NCI-H1092 treated with DMSO at 0.1 percent for 48 hours (cell line): Measurements from ENCODE around the gene RPS29.
A peak's percentile ranks its signal among the peaks of the same experiment; 100 is the strongest.
"Not testable (repeated sequence)": the region's sequence is repeated elsewhere in the genome, so short reads cannot be mapped to it uniquely, and the experiment has no call there.

Experiments used
- DNase-seq: peaks from one replicate; lab custom pipeline; 2025; lab: John Stamatoyannopoulos, UW

Gene RPS29

DNA sequence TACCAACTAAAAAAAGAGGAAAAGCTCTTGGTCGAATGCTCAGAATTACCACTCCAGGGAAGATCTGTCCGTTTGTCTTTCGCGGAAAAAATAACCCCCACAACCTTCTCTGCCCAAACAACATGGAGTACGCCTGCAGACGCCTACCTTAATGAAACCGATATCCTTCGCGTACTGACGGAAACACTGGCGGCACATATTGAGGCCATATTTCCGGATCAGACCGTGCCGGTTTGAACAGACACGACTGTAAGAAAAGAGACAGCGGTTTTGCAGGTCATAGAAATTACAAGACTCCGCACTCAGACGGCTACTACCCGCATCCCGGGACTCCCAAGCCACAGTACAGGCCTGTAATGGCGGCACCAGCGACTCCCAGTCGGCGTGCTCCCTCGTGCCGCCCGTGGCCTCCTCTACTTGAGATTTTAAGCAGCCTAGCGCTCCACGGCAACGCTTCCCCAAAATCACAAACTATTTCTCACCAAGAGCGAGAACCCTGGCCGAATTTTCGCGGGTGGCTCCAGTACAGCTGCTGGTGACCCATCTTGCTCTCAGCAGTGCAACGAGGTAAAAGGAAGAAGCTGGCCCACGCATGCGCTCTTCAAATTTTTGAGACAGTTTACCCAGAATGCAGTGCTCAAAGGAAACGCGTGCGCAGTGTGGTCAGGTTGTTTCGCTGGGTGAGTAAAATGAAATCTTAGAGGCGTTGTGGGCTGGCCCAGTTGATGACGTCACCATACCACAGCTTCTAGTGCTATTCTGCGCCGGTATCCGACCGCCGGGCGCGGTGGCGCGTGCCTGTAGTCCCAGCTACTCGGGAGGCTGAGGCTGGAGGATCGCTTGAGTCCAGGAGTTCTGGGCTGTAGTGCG lies at the start of gene RPS29:
RPS29 (minus strand) TSS at position 578 of the 870 bp plus-strand sequence; CDS start at position 544, 34 bp downstream.
- peak; percentile 100 for DNase-seq

DNA sequence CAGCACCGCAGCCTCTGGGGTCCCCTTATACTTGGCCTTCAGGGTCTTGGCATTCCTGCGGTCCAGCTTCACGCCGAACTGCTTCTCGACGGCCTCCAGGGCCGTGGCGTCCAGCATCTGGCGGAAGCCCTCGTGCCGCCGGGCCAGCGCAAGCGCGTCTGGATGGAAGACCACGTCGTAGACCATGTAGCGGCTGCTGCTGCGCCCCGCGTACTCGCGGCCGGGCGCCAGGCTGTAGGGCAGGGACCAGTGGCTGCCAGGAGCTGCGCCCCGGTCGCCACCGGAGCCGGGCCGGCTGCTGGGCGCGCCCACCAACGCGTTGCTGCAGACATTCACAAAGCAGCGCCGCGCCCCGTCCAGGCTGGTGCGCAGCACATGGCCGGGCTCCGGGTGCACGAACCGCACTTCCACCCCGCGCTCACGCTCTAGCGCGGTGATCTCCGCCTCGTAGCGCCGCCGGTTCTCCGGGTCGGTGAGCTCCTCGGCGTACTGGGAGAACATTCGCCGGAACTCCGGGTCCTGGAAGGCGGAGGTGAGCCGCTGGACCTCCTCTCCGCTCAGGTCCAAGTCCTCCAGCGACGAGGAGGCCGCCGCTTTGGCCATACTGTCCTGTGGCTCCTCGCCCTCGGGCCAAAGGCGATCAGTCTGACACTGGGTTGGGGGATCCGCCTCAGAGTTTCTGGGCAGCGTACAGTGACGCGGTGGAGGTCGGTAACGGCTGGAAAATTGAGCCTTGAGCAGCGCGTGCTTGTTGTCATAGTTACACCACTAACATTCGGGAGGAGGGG lies 48.6 kb upstream of the RPS29 start, which contains the start of gene DNAAF2:
DNAAF2 (minus strand) TSS at position 698 of the 788 bp plus-strand sequence; CDS start at position 603, 95 bp downstream.
- peak; percentile 68 for DNase-seq

DNA sequence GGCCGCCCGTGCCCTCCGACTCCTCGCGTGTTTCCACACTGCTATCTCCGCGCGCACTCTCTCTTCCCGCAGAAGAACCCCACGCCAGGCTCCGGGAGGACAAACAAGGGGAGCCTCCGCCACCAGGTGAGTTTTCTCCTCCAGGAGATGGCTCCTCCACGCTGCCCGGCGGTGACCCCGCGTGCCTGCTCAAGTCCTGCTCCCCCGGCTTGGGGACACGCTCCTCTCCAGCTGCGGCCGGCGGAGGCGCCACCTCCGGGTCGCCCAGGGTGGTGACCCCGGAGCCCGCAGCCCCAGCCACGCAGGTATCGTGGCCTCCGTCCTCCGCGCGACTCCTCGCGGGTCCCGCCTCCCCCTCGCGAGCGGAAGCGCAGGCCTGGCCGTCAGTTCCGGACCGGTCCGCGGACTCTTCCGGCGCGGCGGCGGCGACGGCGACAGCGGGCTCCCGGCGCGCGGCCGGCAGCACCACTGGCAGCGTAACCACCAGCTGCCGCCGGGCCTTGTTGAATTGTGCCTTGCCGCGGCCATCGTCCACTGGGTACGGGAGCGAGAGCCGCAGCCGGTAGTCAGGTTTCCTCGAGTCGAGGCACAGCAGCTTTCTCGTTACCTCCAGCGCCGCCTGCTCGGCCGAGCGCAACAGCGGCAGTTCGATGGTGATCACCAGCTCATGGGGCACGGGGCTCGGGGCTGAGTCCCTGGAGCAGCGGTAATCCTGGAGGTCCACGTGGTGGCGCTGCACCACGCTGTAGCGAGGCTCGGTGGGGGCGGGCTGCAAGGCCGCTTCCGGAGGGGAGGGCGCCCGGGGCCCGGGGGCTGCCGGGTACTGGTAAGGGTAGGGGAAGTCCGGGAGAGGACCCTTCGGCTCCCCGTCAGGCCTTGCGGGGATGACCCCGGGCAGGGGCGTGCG lies 47.7 kb upstream of the RPS29 start:
- DNase-seq, result peak; percentile 97

DNA sequence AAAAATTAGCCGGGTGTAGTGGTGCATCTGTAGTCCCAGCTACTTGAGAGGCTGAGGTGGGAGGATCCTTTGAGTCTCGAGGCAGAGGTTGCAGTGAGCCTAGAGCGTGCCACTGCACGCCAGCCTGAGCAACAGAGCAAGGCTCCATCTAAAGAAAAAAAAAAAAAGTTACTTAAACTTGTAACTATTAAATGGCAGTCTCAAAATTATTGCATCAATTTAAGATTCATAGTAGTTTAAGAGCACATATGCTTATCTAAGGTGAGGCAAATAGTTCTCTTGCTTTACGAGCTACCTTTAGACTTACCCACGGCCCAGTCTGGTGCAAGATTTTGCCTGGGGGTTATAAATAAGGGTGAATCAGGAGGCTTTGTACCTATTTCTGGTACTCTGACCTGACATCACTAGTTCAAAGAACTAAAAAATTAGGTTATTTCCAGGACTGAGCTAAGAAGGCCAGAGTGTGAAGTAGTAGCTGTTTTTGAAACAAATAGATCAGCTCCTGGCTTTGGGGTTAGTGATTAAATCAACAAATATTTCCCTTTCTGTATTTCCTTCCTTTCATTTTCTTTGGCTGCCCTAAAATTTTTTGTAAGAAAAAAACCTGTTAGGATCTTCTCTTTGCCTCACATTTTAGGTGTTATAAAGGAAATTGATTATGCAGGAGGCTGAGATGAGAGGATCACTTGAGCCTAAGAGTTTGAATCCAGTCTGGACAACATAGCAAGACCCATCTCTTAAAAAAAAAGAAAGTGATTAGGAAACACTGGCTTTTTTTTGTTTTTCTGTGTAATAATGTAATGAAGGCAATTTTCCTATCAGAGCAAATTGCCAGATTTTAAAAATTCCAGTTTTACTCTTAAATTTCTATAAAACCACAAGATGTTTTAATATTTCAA lies 38.0 kb upstream of the RPS29 start:
- DNase-seq, result no peak

DNA sequence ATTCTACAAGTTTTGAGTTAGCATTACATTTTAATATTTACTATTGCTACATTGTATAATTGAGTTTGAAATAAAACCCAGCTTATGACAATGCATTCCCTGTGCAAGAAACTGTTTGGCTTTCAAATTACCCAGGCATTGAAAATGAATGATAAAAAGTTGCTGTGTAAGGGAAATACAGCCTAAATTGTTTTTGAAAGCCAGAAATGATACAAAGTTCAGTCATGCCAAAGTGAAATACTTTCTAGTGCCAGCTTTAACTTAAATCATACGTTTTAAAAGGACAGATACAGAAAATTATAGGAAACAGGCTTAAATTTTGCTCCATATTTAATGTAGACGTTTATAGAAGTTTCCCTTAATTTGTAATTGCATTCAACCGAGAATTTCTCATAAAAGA lies 37.2 kb upstream of the RPS29 start:
- DNase-seq, result no peak

DNA sequence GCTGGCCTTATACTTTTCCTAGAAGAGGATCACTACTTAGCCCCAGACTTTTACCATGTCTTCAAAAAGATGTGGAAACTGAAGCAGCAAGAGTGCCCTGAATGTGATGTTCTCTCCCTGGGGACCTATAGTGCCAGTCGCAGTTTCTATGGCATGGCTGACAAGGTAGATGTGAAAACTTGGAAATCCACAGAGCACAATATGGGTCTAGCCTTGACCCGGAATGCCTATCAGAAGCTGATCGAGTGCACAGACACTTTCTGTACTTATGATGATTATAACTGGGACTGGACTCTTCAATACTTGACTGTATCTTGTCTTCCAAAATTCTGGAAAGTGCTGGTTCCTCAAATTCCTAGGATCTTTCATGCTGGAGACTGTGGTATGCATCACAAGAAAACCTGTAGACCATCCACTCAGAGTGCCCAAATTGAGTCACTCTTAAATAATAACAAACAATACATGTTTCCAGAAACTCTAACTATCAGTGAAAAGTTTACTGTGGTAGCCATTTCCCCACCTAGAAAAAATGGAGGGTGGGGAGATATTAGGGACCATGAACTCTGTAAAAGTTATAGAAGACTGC lies 35.9 kb upstream of the RPS29 start:
- no peak for DNase-seq

DNA sequence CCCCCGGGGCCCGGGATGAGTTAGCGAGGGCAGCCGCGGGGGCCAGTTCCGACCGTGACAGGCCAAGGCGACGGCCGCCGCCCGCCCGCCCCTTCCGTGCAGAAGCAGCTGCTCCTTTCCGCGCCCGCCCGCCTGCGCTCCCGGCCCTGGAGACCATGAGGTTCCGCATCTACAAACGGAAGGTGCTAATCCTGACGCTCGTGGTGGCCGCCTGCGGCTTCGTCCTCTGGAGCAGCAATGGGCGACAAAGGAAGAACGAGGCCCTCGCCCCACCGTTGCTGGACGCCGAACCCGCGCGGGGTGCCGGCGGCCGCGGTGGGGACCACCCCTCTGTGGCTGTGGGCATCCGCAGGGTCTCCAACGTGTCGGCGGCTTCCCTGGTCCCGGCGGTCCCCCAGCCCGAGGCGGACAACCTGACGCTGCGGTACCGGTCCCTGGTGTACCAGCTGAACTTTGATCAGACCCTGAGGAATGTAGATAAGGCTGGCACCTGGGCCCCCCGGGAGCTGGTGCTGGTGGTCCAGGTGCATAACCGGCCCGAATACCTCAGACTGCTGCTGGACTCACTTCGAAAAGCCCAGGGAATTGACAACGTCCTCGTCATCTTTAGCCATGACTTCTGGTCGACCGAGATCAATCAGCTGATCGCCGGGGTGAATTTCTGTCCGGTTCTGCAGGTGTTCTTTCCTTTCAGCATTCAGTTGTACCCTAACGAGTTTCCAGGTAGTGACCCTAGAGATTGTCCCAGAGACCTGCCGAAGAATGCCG lies 35.1 kb upstream of the RPS29 start:
- peak; percentile 80 for DNase-seq

DNA sequence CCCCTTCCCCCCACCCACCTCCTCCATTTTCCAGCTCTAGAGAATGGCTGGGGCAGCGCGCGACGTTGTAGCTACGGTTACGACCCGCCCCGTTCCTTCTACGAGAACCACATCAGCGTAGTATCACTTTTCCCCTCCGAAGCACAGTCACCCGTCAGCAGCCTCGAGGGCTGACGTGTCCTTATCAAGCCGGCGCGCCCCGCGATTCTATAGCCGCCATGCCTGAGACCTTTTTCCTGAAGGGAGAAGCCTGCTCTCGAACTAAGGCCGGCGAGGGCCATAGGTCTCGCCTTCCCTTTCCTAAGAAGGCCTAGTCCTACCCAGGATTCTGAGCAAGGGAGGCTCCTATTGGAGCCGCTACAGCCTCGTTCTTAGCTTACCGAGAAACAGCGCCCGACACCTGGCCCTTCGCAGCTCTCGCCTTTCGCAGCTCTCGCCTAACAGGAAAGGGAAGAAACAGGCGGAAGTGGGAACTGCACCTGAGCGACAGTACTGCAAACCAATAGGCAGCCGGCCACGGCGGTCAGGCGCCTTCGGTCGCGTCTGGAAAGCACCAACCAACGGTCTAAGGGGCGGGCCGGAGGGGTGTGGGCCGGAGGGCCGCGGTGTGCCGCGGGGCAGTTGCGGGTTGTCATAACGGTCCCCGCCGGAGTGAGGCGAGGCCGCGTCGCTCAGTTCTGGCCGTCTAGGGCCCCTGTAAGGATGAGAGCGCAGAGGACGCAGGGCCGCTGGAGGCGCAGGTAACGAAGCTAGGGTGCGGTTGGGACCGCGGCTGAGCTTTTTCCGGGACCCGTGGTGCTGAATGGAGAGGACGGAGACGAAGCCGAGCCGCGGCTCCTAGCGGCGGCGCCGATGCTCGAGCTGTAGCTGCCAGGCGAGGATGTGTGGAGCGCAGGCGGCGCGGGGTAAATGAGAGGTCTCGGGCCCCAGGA lies 34.3 kb upstream of the RPS29 start, which contains the start of the genes MGAT2 and RPL36AL:
MGAT2 (plus strand) TSS at position 618 of the 932 bp plus-strand sequence. CDS start 470 bp downstream, outside the sequence.
RPL36AL (minus strand) TSS at position 445 of the 932 bp plus-strand sequence. CDS start 1,522 bp downstream, outside the sequence.
- DNase-seq, result peak; percentile 99

DNA sequence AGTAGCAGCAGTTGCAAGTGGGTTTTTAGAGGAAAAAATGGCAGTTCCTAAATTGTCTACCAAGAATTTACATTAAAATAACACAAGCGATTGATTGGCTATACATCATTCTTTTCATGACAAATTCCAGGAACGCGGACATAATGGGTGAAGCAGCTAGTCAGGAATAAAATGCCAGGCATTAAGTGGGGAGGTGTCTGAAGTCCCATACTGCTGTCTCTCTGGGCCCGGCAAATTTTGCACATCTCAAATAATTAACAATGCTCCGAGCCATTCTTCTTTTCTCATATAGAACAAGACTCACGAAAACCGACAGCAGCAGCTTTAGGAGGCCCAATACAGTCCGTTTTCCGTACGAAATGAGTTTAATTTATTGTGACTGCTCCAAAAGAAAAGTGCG lies 33.5 kb upstream of the RPS29 start:
- peak; percentile 42 for DNase-seq

DNA sequence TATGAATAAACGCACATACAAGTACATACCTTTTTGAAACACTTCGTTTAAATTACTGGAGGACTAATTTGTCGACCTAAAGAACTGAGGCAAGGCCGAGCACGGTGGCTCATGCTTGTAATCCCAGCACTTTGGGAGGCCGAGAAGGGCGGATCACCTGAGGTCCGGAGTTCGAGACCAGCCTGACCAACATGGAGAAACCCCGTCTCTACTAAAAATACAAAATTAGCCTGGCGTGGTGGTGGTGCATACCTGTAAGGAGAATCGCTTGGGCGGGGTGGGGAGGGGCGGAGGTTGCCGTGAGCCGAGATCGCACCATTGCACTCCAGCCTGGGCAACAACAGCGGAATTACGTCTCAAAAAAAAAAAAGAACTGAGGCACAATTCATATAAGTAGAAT lies 33.1 kb upstream of the RPS29 start:
- DNase-seq, result not testable (repeated sequence)

DNA sequence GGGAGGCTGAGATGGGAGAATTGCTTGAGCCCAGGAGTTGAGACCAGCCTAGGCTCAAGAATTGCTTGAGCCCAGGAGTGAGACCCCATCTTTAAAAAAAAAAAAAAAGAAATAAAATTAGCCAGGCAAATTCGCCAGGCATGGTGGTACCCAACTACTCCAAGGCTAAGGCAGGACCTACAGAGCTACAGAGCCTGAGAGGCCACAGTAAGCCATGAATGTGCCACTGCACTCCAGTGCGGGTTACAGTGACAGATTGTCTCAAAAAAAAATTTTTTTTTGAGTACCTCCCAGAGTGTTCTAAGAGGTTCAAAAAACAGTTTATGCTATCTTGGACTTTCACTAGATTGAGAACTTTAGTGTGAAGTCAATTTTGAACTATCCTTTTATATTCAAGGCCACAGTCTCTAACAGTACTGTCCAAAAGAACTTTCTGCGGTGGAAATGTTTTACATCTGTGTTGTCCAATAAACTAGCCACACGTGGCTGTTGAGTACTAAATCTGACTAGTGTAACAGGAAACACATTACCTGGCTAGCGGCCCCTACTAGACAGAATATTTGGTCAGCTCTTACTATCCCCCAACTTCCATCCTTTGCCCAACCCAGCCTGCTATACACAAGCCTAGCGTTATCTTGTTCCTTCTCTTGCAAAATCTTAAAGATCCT lies 31.8 kb upstream of the RPS29 start:
- DNase-seq, result no peak

DNA sequence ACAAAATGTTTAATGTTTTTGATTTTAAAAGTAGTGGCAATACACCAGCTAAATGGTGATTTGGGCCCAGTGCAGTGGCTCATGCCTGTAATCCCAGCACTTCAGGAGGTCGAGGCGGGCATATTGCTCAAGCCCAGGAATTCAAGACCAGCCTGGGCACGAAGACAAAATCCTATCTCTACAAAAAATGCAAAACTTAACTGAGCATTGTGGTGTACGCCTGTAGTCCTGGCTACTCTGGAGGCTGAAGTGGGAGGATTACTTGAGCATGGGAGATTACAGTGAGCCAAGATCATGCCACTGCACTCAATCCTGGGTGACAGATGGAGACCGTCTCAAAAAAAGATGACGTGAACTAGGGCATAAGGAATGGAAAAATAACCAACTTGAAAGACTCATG lies 29.6 kb upstream of the RPS29 start:
- no peak for DNase-seq

DNA sequence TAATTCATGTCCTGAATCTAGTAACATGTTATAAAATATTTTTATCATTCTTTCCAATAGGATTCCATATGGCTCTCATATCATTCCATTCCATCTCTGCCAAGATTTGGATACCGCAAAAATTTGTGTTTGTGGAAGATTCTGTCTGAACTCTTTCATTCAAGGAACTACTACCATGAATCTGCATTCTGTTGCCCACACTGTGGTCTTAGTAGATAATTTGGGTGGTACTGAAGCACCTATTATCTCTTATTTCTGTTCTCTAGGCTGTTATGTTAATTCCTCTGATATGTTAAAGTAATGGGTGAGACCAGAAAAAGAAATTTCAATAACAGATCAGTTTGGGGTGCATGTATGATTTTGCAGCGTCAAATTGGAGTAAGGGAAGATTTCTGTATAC lies 28.0 kb upstream of the RPS29 start:
- DNase-seq, result no peak

DNA sequence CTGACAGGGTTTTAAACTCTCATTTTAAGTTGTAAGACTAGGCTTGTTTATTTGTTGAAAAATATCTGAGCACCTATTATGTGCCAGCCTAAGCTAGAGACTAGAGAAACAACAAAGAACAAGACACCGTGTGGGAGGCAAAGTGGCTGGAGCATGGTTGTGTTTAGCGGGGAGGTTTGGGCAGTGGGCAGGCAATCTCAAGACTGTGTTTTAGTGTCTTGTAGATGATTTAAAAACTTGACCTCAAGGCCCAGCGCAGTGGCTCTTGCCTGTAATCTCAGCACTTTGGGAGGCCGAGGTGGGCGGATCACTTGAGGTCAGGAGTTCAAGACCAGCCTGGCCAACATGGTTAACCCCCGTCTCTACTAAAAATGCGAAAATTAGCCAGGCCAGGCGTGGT lies 26.5 kb upstream of the RPS29 start:
- DNase-seq, result no peak

DNA sequence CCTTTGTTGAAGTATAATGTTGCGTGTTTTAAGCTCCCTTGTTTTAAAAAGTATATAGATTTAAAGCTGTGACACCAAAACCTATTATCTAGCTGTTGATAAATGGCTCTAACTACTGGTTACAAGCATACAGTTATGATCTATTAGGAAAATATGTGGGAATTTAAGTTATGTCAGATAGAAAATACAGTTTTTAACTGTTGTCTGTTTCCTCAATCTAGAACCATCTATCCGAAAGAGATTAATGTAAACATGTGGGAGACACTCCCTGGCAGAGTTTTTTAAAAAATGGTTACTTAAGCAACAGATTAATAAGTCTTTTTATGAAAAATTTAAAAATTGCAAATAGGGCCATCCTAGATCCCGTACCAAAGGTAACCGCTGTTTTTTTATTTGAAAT lies 26.1 kb upstream of the RPS29 start:
- no peak for DNase-seq

DNA sequence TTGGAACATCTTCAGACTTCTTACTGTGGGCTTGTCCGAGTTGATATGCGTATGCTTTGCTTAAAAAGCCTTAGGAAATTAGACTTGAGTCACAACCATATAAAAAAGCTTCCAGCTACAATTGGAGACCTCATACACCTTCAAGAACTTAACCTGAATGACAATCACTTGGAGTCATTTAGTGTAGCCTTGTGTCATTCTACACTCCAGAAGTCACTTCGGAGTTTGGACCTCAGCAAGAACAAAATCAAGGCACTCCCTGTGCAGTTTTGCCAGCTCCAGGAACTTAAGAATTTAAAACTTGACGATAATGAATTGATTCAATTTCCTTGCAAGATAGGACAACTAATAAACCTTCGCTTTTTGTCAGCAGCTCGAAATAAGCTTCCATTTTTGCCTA lies 21.4 kb upstream of the RPS29 start:
- no peak for DNase-seq

DNA sequence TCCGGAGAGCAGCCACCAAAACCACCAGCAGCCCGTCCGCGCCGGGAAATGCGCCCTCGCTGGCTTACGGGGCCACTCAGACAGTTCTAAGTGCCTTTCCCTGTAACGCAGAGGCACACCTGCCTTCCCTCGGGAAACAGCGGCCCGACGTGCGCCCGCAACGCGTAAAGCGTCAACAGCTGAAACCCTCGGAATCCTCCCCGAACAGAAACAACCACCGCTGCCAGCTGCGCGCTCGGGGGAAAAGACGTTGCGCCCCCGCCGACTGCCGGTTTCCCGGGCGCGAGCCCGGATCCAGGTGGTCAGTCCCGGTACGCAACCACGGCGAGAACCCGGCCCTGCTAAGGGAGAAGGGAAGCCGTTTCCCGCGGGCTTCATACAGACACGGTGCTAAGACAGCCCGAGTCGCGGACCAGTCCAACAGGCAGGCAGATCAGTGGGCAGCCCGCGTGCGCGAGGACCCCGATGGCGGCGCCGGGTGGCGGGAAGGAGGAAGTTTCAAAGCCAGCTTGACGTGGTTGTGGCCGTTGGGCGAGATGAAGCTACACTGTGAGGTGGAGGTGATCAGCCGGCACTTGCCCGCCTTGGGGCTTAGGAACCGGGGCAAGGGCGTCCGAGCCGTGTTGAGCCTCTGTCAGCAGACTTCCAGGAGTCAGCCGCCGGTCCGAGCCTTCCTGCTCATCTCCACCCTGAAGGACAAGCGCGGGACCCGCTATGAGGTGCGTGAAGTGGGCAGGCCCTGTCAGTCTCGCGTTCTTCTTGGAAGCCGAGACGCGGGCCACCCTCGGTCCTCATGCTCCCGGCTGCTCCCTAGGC lies 12.5 kb upstream of the RPS29 start, which contains the start of gene LRR1:
LRR1 (plus strand) TSS at position 456 of the 816 bp plus-strand sequence; CDS start at position 537, 81 bp downstream.
- peak; percentile 93 for DNase-seq
